ENCODE measurements around the gene MRE11.
A peak's percentile ranks its signal among the peaks of the same experiment; 100 is the strongest.

MRE11 gene

GRCh38 chr11:94493281-94494125 lies at the start of gene MRE11, which contains the start of gene ANKRD49:
MRE11 (minus strand) TSS chr11:94493844; CDS start chr11:94492801, 1,043 bp downstream.
ANKRD49 (plus strand) TSS chr11:94493984; CDS start chr11:94496694, 2,710 bp downstream.
- peak within 1 kb of the TSS; percentile 95 for H3K4me3 ChIP-seq (ENCODE audit: low read depth, low read length)
- DNase-seq (ENCODE audit: low read depth), result peak; percentile 92

- H3K4me3 ChIP-seq (ENCODE audit: low read depth, low read length), result no peak overlapping the region
- no peak for DNase-seq (ENCODE audit: low read depth)
Measured at GRCh38 chr11:94539420-94539819, 45.8 kb upstream of the MRE11 start.

- DNase-seq (ENCODE audit: low read depth), result peak; percentile 54
- no peak overlapping the region for H3K4me3 ChIP-seq (ENCODE audit: low read depth, low read length)
Measured at GRCh38 chr11:94537031-94537600, 43.5 kb upstream of the MRE11 start.

- H3K4me3 ChIP-seq (ENCODE audit: low read depth, low read length), result no peak overlapping the region
- no peak for DNase-seq (ENCODE audit: low read depth)
Measured at GRCh38 chr11:94536386-94536785, 42.7 kb upstream of the MRE11 start.

- DNase-seq (ENCODE audit: low read depth), result no peak
- no peak overlapping the region for H3K4me3 ChIP-seq (ENCODE audit: low read depth, low read length)
Measured at GRCh38 chr11:94533696-94534630, 40.3 kb upstream of the MRE11 start.

GRCh38 chr11:94533206-94533605 lies 39.6 kb upstream of the MRE11 start:
- H3K4me3 ChIP-seq (ENCODE audit: low read depth, low read length), result no peak overlapping the region
- DNase-seq (ENCODE audit: low read depth), result no peak

- no peak for DNase-seq (ENCODE audit: low read depth)
- H3K4me3 ChIP-seq (ENCODE audit: low read depth, low read length), result no peak overlapping the region
Measured at GRCh38 chr11:94532211-94532610, 38.6 kb upstream of the MRE11 start.

GRCh38 chr11:94528551-94528950 lies 34.9 kb upstream of the MRE11 start:
- H3K4me3 ChIP-seq (ENCODE audit: low read depth, low read length), result no peak overlapping the region
- DNase-seq (ENCODE audit: low read depth), result no peak

- DNase-seq (ENCODE audit: low read depth), result no peak
- no peak overlapping the region for H3K4me3 ChIP-seq (ENCODE audit: low read depth, low read length)
Measured at GRCh38 chr11:94526645-94527438, 33.2 kb upstream of the MRE11 start.

GRCh38 chr11:94525546-94526324 lies 32.1 kb upstream of the MRE11 start:
- peak; percentile 49 for DNase-seq (ENCODE audit: low read depth)

GRCh38 chr11:94524341-94524740 lies 30.7 kb upstream of the MRE11 start:
- DNase-seq (ENCODE audit: low read depth), result no peak
- H3K4me3 ChIP-seq (ENCODE audit: low read depth, low read length), result no peak overlapping the region

More at GRCh38 chr11:94525546-94526324, 32.1 kb upstream of the MRE11 start:
- H3K4me3 ChIP-seq (ENCODE audit: low read depth, low read length), result no peak overlapping the region

- no peak for DNase-seq (ENCODE audit: low read depth)
- no peak overlapping the region for H3K4me3 ChIP-seq (ENCODE audit: low read depth, low read length)
Measured at GRCh38 chr11:94521684-94522083, 28.0 kb upstream of the MRE11 start.

- DNase-seq (ENCODE audit: low read depth), result no peak
- no peak overlapping the region for H3K4me3 ChIP-seq (ENCODE audit: low read depth, low read length)
Measured at GRCh38 chr11:94519478-94520084, 25.9 kb upstream of the MRE11 start.

- no peak overlapping the region for H3K4me3 ChIP-seq (ENCODE audit: low read depth, low read length)
Measured at GRCh38 chr11:94518300-94518699, 24.7 kb upstream of the MRE11 start.

GRCh38 chr11:94516725-94517124 lies 23.1 kb upstream of the MRE11 start:
- no peak overlapping the region for H3K4me3 ChIP-seq (ENCODE audit: low read depth, low read length)
- no peak for DNase-seq (ENCODE audit: low read depth)

More at GRCh38 chr11:94518300-94518699, 24.7 kb upstream of the MRE11 start:
- DNase-seq (ENCODE audit: low read depth), result no peak

- no peak overlapping the region for H3K4me3 ChIP-seq (ENCODE audit: low read depth, low read length)
- DNase-seq (ENCODE audit: low read depth), result no peak
Measured at GRCh38 chr11:94515398-94515797, 21.8 kb upstream of the MRE11 start.

- H3K4me3 ChIP-seq (ENCODE audit: low read depth, low read length), result no peak overlapping the region
- no peak for DNase-seq (ENCODE audit: low read depth)
Measured at GRCh38 chr11:94513091-94513490, 19.4 kb upstream of the MRE11 start.
